Upper lobe of left lung (tissue), 6 donors: ENCODE data around the gene ZNF10. TPM values are rescaled to one million over a fixed set of nuclear protein-coding genes. Genes with fewer than 3 reads are reported as not detected.

Experiments used
- ATAC-seq, 2 donors: fragments of 200-7000 bp; cut with Tn5 transposase; one replicate each; pipeline ENCODE4 v1.9.1; 2022; ENCODE audit warnings: mild to moderate bottlenecking in 2 of 2, moderate library complexity in 2 of 2; ENCODE audit not compliant: low FRiP score in 2 of 2
- DNase-seq, 2 donors: peaks; one replicate each; pipeline ENCODE4 v3.0.0-alpha.2; 2019 to 2020
- H3K27ac ChIP-seq, 4 donors: fragments of 200-600 bp; sonication (generic); one replicate each; pipeline ENCODE4 v1.5.1; 2016 to 2019
- H3K27me3 ChIP-seq, 4 donors: fragments of 200-600 bp; sonication (generic); one replicate each; pipeline ENCODE4 v1.5.1; 2017 to 2019
- H3K36me3 ChIP-seq, 4 donors: fragments of 200-600 bp; sonication (generic); one replicate each; pipeline ENCODE4 v1.5.1; 2016 to 2019
- H3K4me1 ChIP-seq, 4 donors: fragments of 200-600 bp; sonication (generic); one replicate each; pipeline ENCODE4 v1.5.1; 2018 to 2019
- H3K4me3 ChIP-seq, 4 donors: fragments of 200-600 bp; sonication (generic); one replicate each; pipeline ENCODE4 v1.5.1; 2017 to 2019; ENCODE audit warnings: mild to moderate bottlenecking in 2 of 4, moderate library complexity in 1 of 4
- H3K9me3 ChIP-seq, 4 donors: fragments of 200-600 bp; sonication (generic); one replicate each; pipeline ENCODE4 v1.5.1; 2018 to 2019
- EP300 ChIP-seq, 4 donors: sonication (generic); formaldehyde crosslinking; IDR thresholded peaks; one replicate each; pipeline ENCODE4 v1.5.1; 2017; ENCODE audit warnings: antibody characterized with exemption in 4 of 4, control low read depth in 2 of 4
- POLR2A ChIP-seq, 4 donors: fragments of 450-650 bp; IDR thresholded peaks; one replicate each; pipeline ENCODE4 v1.5.1; 2016 to 2017; ENCODE audit warnings: antibody characterized with exemption in 4 of 4, mild to moderate bottlenecking in 2 of 4
- POLR2AphosphoS5 ChIP-seq, 2 donors: sonication (generic); formaldehyde crosslinking; IDR thresholded peaks; one replicate each; pipeline ENCODE4 v1.5.1; 2017; ENCODE audit warnings: antibody characterized with exemption in 2 of 2
- WGBS, 2 donors: methylation state at CpG; one replicate each; pipeline ENCODE4 v1.1.5; 2017 to 2018; 5-methylcytosine and 5-hydroxymethylcytosine counted together
- total RNA-seq, 6 donors: library from RNA; depleted of rRNA in 4 of 6; stranded (reverse); fragments of >200 nt in 4 of 6; gene quantifications; one replicate each; pipeline versions ENCODE4 v1.1.0 to v1.2.1, GENCODE V29; 2016 to 2021
- TF ChIP-seq, protein P1 (sequence below), 6 experiments: fragments of 450-650 bp in 4 of 6; fragments of 200-600 bp in 2 of 6; sonication (generic) in 2 of 6; IDR thresholded peaks; one replicate each; pipeline ENCODE4 v1.5.1; 2016 to 2019; ENCODE audit warnings: antibody characterized with exemption in 6 of 6
- donor health status: DM: no; HTN: no; CAD: no; lungs with moderate emphysema.
- donor health status: DM: no; HTN: yes; CAD: no; lungs with severe emphysema.

Gene ZNF10
- total RNA-seq, 6 donors from 2014 or later: 1.1 to 16.8 (median 7.7) TPM

DNA sequence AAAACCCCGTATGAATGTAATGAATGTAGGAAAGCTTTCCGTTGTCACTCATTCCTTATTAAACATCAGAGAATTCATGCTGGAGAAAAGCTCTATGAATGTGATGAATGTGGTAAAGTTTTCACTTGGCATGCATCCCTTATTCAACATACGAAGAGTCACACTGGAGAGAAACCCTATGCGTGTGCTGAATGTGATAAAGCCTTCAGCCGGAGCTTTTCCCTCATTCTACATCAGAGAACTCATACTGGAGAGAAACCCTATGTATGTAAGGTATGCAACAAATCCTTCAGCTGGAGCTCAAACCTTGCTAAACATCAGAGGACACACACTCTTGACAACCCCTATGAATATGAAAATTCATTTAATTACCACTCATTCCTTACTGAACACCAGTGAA, 24.2 kb upstream of the ZNF10 start:
- no peak overlapping the region for H3K4me3 ChIP-seq
- DNase-seq: no peak
- H3K27me3 ChIP-seq: no peaks in the 10 kb centered on the region
- peaks cover 8 to 76% (median 55%) of the 10 kb centered on the region in 4 donors for H3K36me3 ChIP-seq
- ATAC-seq: no peak
- no peaks in the 10 kb centered on the region for H3K4me1 ChIP-seq
- 96 to 99% methylated on average over 5 of the region's 5 CpGs for WGBS, 2 donors
- TF ChIP-seq EP300 (IDR thresholded peaks at IDR 0.05): no peak
- TF ChIP-seq POLR2A (IDR thresholded peaks at IDR 0.05): no peak
- TF ChIP-seq, protein P1, sequence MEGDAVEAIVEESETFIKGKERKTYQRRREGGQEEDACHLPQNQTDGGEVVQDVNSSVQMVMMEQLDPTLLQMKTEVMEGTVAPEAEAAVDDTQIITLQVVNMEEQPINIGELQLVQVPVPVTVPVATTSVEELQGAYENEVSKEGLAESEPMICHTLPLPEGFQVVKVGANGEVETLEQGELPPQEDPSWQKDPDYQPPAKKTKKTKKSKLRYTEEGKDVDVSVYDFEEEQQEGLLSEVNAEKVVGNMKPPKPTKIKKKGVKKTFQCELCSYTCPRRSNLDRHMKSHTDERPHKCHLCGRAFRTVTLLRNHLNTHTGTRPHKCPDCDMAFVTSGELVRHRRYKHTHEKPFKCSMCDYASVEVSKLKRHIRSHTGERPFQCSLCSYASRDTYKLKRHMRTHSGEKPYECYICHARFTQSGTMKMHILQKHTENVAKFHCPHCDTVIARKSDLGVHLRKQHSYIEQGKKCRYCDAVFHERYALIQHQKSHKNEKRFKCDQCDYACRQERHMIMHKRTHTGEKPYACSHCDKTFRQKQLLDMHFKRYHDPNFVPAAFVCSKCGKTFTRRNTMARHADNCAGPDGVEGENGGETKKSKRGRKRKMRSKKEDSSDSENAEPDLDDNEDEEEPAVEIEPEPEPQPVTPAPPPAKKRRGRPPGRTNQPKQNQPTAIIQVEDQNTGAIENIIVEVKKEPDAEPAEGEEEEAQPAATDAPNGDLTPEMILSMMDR (IDR thresholded peaks at IDR 0.05): no peak
- TF ChIP-seq POLR2AphosphoS5 (IDR thresholded peaks at IDR 0.05): no peak
- peaks cover 99 to 100% (median 100%) of the 10 kb centered on the region in 4 donors for H3K9me3 ChIP-seq
- no peak overlapping the region for H3K27ac ChIP-seq

DNA sequence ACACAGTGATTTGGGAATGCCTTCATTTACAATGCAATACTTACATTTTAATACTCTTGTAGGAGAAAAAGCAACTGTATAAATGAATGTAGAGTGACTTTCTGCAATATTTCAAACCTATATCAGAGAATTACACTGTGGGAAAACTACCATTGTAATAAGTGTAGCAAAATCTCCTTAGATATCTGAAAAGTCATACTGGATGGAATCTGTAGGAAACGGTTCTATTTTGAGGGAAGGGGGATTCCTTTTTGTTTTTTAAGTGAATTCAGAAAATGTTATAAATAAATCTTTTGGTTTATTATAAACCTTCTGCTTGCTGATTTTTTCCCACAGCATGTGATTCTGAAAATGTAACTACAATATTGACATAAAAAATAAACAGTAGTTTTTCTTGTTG, 23.3 kb upstream of the ZNF10 start:
- WGBS, 2 donors: 89 to 90% methylated on average over 1 of the region's 1 CpG
- Histone ChIP-seq H3K27ac (no peak overlapping the region), H3K36me3 (peaks cover 8 to 67% (median 46%) of the 10 kb centered on the region in 4 donors), H3K4me3 (no peak overlapping the region), H3K9me3 (peaks cover 99 to 100% (median 100%) of the 10 kb centered on the region in 4 donors), H3K4me1 (no peaks in the 10 kb centered on the region), H3K27me3 (no peaks in the 10 kb centered on the region)
- ATAC-seq (no peak), DNase-seq (no peak)
- TF ChIP-seq POLR2AphosphoS5 (IDR thresholded peaks at IDR 0.05) (no peak), EP300 (IDR thresholded peaks at IDR 0.05) (no peak), POLR2A (IDR thresholded peaks at IDR 0.05) (no peak)
- TF ChIP-seq, protein P1 (IDR thresholded peaks at IDR 0.05): no peak

DNA sequence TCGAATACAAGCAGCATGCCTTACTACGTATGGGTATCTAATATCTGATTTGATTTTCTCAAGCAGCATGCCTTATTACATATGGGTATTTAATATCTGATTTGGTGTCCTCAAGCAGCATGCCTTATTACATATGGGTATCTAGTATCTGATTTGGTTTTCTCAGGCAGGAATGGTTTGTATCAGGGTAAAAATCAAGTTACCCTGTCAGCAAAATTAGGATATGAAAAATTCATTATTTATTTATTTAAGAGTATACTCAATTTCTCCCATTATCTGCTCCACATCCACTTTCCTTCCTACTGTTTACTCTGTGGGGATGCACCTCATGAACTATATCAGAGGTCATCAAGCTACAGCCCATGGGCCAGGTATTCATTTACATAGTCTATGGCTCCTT, 22.3 kb upstream of the ZNF10 start:
- ATAC-seq: no peak
- 92% methylated on average over 2 of the region's 2 CpGs for WGBS, 2 donors
- peaks cover 97 to 100% (median 99%) of the 10 kb centered on the region in 4 donors for H3K9me3 ChIP-seq

DNA sequence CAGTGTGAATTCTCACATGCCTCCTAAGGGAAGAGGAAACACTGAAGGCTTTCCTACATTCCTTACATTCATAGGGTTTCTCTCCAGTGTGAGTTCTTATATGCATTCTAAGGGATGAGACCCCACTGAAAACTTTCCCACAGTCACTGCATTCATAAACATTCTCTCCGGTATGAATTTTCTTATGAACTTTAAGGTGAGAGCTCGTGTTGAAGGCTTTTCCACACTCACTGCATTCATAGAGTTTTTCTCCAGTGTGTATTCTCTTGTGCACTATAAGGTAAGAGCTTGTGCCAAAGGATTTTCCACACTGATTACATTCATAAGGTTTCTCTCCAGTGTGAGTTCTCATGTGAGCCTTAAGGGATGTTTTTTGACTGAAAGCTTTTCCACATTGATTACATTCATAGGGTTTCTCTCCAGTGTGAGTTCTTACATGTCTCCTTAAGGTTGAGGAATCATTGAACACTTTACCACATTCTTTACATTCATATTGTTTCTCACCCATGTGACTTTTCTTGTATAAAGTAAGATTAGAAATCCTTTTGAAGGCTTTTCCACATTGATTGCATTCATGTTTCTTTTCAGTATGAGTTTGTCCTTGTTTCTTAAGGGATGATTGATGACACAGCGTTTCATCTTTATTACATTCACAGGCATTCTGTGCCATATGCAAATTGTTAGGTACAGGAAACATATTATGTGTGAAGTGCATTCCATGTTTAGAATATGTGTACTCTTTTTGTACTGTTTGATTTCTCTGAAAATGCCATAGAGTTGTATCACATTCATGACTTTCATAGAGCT, 9.8 kb upstream of the ZNF10 start:
- TF ChIP-seq, protein P1 (IDR thresholded peaks at IDR 0.05): no peak
- TF ChIP-seq EP300 (IDR thresholded peaks at IDR 0.05) (no peak), POLR2A (IDR thresholded peaks at IDR 0.05) (no peak), POLR2AphosphoS5 (IDR thresholded peaks at IDR 0.05) (no peak)
- ATAC-seq: no peak
- H3K4me1 ChIP-seq: no peaks in the 10 kb centered on the region
- 90 to 97% methylated on average over 3 of the region's 3 CpGs for WGBS, 2 donors
- H3K27ac ChIP-seq: no peak overlapping the region
- DNase-seq: no peak
- no peak overlapping the region for H3K4me3 ChIP-seq
- H3K9me3 ChIP-seq: peaks cover 100% of the 10 kb centered on the region in 4 donors
- no peaks in the 10 kb centered on the region for H3K27me3 ChIP-seq
- H3K36me3 ChIP-seq: peaks cover 4 to 44% (median 15%) of the 10 kb centered on the region in 4 donors

More for the DNA sequence above, 22.3 kb upstream of the ZNF10 start:
- no peak for DNase-seq
- Histone ChIP-seq H3K4me3 (no peak overlapping the region), H3K4me1 (no peaks in the 10 kb centered on the region), H3K27me3 (no peaks in the 10 kb centered on the region), H3K27ac (no peak overlapping the region), H3K36me3 (peaks cover 8 to 57% (median 37%) of the 10 kb centered on the region in 4 donors)
- TF ChIP-seq POLR2A (IDR thresholded peaks at IDR 0.05): no peak
- no peak for TF ChIP-seq EP300 (IDR thresholded peaks at IDR 0.05)
- TF ChIP-seq POLR2AphosphoS5 (IDR thresholded peaks at IDR 0.05): no peak
- TF ChIP-seq, protein P1 (IDR thresholded peaks at IDR 0.05): no peak
